ENCODE results near the gene IFFO2.

DNA sequence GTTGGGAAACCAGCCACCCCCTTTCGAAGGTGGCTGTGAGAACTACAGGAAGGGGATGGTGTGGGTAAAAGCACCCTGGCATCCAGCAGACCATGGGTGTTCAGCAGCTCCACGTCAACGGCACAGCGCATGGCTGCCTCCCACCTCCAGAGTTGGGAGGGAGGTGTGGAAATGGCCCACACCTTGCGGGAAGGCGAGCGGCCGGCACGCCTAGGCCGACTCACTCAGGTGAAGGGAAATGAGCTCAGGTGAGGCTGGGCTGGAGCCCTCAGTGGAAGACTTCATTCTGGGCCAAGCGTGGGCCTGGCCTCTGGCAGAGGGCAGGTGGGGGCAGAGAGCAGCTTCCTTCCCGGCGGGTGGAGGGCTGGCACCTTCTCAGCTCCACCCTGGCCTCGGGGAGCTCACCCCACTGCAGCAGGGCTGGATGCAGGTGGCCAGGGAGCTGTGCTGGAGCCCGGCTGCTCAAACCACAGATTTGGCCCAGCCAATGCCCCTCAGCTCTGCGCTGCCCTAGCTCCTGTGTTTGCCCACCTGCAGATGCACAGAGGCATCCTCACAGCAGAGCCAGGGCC is 29.3 kb downstream of the IFFO2 start:
- TF ChIP-seq, protein P1, sequence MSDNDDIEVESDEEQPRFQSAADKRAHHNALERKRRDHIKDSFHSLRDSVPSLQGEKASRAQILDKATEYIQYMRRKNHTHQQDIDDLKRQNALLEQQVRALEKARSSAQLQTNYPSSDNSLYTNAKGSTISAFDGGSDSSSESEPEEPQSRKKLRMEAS (IDR thresholded peaks at IDR 0.05): no peak
- TF ChIP-seq CEBPB (IDR thresholded peaks at IDR 0.05) (no peak), EP300 (IDR thresholded peaks at IDR 0.05; ENCODE audit: borderline replicate concordance) (no peak), RAD21 (IDR thresholded peaks at IDR 0.05; ENCODE audit: low read depth) (no peak), EGR1 (IDR thresholded peaks at IDR 0.05) (no peak), CREB1 (IDR thresholded peaks at IDR 0.05; ENCODE audit: low read depth) (no peak), YY1 (IDR thresholded peaks at IDR 0.05; ENCODE audit: low read depth) (no peak), TEAD4 (IDR thresholded peaks at IDR 0.05) (no peak)
- TF ChIP-seq, protein P2, sequence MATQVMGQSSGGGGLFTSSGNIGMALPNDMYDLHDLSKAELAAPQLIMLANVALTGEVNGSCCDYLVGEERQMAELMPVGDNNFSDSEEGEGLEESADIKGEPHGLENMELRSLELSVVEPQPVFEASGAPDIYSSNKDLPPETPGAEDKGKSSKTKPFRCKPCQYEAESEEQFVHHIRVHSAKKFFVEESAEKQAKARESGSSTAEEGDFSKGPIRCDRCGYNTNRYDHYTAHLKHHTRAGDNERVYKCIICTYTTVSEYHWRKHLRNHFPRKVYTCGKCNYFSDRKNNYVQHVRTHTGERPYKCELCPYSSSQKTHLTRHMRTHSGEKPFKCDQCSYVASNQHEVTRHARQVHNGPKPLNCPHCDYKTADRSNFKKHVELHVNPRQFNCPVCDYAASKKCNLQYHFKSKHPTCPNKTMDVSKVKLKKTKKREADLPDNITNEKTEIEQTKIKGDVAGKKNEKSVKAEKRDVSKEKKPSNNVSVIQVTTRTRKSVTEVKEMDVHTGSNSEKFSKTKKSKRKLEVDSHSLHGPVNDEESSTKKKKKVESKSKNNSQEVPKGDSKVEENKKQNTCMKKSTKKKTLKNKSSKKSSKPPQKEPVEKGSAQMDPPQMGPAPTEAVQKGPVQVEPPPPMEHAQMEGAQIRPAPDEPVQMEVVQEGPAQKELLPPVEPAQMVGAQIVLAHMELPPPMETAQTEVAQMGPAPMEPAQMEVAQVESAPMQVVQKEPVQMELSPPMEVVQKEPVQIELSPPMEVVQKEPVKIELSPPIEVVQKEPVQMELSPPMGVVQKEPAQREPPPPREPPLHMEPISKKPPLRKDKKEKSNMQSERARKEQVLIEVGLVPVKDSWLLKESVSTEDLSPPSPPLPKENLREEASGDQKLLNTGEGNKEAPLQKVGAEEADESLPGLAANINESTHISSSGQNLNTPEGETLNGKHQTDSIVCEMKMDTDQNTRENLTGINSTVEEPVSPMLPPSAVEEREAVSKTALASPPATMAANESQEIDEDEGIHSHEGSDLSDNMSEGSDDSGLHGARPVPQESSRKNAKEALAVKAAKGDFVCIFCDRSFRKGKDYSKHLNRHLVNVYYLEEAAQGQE (IDR thresholded peaks at IDR 0.05; ENCODE audit: low read depth): no peak

Data from Ishikawa (cell line).